Gastrocnemius medialis (tissue), 4 donors: ENCODE measurements around the gene ITIH2.
"Not testable (repeated sequence)": the region's sequence is repeated elsewhere in the genome, so short reads cannot be mapped to it uniquely, and the experiment has no call there.

ENCODE experiments used
- POLR2A ChIP-seq, 2 donors: fragments of 450-650 bp; IDR thresholded peaks; one replicate each; pipeline ENCODE4 v1.6.1; 2017; ENCODE audit warnings: antibody characterized with exemption in 2 of 2, mild to moderate bottlenecking in 2 of 2, moderate library complexity in 2 of 2
- TF ChIP-seq, protein P1 (sequence below), 5 experiments: fragments of 450-650 bp in 3 of 5; fragments of 200-600 bp in 2 of 5; sonication (generic) in 2 of 5; IDR thresholded peaks in 4 of 5; conservative IDR thresholded peaks in 1 of 5; 1 replicate in 4 of 5; 2 replicates in 1 of 5; pipeline ENCODE4 v1.5.1; 2016 to 2019; ENCODE audit warnings: antibody characterized with exemption in 5 of 5, mild to moderate bottlenecking in 3 of 5, moderate library complexity in 3 of 5

- TF ChIP-seq, protein P1, sequence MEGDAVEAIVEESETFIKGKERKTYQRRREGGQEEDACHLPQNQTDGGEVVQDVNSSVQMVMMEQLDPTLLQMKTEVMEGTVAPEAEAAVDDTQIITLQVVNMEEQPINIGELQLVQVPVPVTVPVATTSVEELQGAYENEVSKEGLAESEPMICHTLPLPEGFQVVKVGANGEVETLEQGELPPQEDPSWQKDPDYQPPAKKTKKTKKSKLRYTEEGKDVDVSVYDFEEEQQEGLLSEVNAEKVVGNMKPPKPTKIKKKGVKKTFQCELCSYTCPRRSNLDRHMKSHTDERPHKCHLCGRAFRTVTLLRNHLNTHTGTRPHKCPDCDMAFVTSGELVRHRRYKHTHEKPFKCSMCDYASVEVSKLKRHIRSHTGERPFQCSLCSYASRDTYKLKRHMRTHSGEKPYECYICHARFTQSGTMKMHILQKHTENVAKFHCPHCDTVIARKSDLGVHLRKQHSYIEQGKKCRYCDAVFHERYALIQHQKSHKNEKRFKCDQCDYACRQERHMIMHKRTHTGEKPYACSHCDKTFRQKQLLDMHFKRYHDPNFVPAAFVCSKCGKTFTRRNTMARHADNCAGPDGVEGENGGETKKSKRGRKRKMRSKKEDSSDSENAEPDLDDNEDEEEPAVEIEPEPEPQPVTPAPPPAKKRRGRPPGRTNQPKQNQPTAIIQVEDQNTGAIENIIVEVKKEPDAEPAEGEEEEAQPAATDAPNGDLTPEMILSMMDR (IDR thresholded peaks at IDR 0.05 in 4 of 5, conservative IDR thresholded peaks at IDR 0.05 in 1 of 5): not testable (repeated sequence)
- not testable (repeated sequence) for TF ChIP-seq POLR2A (IDR thresholded peaks at IDR 0.05)
These were observed 46.0 kb upstream of the ITIH2 start for GRCh38 chr10:7657079-7657478.
